Ascending aorta (tissue), 2 donors: ENCODE measurements around the gene UBE2K. TPM values are rescaled to one million over a fixed set of nuclear protein-coding genes. Genes with fewer than 3 reads are reported as not detected.

Experiments
- DNase-seq, 2 donors: peaks; one replicate each; pipeline ENCODE4 v3.0.0-alpha.2; 2019; ENCODE audit warnings: low spot score in 2 of 2
- H3K27ac ChIP-seq, 2 donors: fragments of 200-600 bp; sonication (generic); one replicate each; pipeline ENCODE4 v1.5.1; 2016 to 2017; ENCODE audit warnings: mild to moderate bottlenecking in 1 of 2
- H3K27me3 ChIP-seq: fragments of 200-600 bp; sonication (generic); one replicate; pipeline ENCODE4 v1.5.1; 2017
- H3K36me3 ChIP-seq, 2 donors: fragments of 200-600 bp; sonication (generic); one replicate each; pipeline ENCODE4 v1.5.1; 2016
- H3K4me1 ChIP-seq, 2 donors: fragments of 200-600 bp; sonication (generic); one replicate each; pipeline ENCODE4 v1.5.1; 2016 to 2017; ENCODE audit warnings: mild to moderate bottlenecking in 1 of 2
- H3K4me3 ChIP-seq, 2 donors: fragments of 200-600 bp; sonication (generic); one replicate each; pipeline ENCODE4 v1.5.1; 2016 to 2017; ENCODE audit warnings: mild to moderate bottlenecking in 1 of 2
- H3K9me3 ChIP-seq, 2 donors: fragments of 200-600 bp; sonication (generic); one replicate each; pipeline ENCODE4 v1.5.1; 2016
- intact Hi-C: fragments of 100-400 bp; cut with DNase I; formaldehyde crosslinking; loops from one replicate; pipeline ENCODE4 v1.15.1; 2023
- total RNA-seq: library from RNA; depleted of rRNA; stranded (reverse); fragments of >200 nt; gene quantifications from one replicate; pipeline ENCODE4 v1.1.0, GENCODE V29; 2016
- TF ChIP-seq, protein P1 (sequence below), 3 experiments: fragments of 200-600 bp in 2 of 3; fragments of 450-650 bp in 1 of 3; sonication (generic) in 2 of 3; IDR thresholded peaks; one replicate each; pipeline ENCODE4 v1.5.1; 2016 to 2019; ENCODE audit warnings: antibody characterized with exemption in 3 of 3, mild to moderate bottlenecking in 1 of 3, moderate library complexity in 1 of 3

Gene UBE2K
- total RNA-seq, 1 donor from 2014 or later: 9.7 TPM

DNA sequence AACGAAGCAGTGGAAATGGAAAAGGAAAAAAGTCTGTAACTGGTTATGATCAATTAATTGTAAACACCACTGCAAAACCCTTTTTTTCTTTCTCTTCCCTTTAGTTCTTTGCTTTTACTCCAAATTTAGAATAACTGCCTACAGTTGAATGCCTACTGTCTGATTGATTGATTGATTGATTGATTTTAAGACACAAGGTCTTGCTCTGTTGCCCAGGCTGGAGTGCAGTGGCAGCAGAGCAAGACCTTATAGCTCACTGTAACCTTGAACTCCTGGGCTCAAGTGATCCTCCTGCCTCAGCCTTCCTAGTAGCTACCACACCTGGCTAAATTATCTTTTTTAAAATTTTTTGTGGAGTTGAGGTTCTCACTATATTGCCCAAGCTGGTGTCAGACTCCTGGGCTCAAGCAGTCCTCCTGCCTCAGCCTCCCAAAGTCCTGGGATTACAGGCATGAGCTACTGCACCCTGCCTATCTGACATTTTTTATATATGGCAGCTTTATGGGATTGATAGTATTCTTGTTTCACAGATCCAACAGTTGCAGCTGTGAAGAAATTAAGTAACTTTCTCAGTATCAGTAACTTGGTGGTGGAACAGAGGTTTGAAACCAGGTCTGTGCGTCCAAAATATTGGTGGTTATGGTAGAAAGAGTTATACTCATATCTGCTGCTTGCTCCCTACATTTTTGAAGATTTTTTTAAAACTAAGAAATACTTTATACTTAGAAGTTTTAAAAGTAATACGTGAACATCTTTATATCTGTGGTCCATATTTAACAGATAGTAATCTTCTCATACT is 12.4 kb downstream of the UBE2K start:
- Histone ChIP-seq H3K9me3 (no peaks in the 10 kb centered on the region), H3K4me3 (no peak overlapping the region), H3K27ac (no peak overlapping the region), H3K27me3 (no peaks in the 10 kb centered on the region), H3K36me3 (no peaks in the 10 kb centered on the region), H3K4me1 (peaks cover 3 to 37% of the 10 kb centered on the region in 2 donors)
- intact Hi-C loops: no loop called here
- TF ChIP-seq, protein P1, sequence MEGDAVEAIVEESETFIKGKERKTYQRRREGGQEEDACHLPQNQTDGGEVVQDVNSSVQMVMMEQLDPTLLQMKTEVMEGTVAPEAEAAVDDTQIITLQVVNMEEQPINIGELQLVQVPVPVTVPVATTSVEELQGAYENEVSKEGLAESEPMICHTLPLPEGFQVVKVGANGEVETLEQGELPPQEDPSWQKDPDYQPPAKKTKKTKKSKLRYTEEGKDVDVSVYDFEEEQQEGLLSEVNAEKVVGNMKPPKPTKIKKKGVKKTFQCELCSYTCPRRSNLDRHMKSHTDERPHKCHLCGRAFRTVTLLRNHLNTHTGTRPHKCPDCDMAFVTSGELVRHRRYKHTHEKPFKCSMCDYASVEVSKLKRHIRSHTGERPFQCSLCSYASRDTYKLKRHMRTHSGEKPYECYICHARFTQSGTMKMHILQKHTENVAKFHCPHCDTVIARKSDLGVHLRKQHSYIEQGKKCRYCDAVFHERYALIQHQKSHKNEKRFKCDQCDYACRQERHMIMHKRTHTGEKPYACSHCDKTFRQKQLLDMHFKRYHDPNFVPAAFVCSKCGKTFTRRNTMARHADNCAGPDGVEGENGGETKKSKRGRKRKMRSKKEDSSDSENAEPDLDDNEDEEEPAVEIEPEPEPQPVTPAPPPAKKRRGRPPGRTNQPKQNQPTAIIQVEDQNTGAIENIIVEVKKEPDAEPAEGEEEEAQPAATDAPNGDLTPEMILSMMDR (IDR thresholded peaks at IDR 0.05): no peak
- DNase-seq: no peak

DNA sequence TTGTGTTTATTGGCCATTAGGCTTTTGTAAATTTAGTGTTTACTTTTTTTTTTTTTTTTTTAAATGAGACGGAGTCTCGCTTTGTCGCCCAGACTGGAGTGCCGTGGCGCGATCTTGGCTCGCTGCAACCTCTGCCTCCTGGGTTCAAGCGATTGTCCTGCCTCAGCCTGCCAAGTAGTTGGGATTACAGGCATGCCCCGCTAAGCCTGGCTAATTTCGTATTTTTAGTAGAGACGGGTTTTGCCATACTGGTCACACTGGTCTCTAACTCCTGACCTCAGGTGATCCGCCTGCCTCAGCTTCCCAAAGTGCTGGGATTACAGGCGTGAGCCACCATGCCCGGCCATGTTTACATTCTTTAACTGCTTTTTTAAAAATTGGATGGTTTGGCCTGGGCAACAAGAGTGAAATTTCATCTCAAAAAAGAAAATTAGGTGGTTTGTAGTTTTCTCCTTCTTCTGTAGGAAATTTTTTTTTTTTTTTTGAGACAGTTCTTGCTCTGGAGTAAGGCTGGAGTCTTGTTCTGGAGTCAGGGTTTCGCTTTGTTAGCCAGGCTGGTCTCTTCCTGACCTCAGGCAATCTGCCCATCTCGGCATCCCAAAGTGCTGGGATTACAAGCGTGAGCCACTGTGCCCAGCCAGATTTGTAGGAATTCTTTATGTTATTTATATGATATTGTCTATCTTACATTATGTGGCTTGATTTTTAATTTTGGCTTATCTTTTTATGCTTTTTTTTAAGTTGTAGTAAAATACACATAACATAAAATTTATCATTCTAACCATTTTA is 15.1 kb downstream of the UBE2K start:
- Histone ChIP-seq H3K4me3 (no peak overlapping the region), H3K27me3 (no peaks in the 10 kb centered on the region), H3K9me3 (no peaks in the 10 kb centered on the region), H3K4me1 (peaks cover 3 to 24% of the 10 kb centered on the region in 2 donors), H3K27ac (peak overlapping the region; percentile 10 to 38), H3K36me3 (no peaks in the 10 kb centered on the region)
- intact Hi-C loops: no loop called here
- DNase-seq: no peak
- TF ChIP-seq, protein P1 (IDR thresholded peaks at IDR 0.05): no peak

GRCh38 chr4:39713691-39714090 is 15.8 kb downstream of the UBE2K start:
- Histone ChIP-seq H3K27ac (peak overlapping the region; percentile 33 to 38), H3K36me3 (peaks cover 0 to 5% of the 10 kb centered on the region in 2 donors), H3K4me3 (no peak overlapping the region), H3K27me3 (no peaks in the 10 kb centered on the region), H3K9me3 (no peaks in the 10 kb centered on the region), H3K4me1 (peaks cover 3 to 24% of the 10 kb centered on the region in 2 donors)
- no peak for DNase-seq
- intact Hi-C loops: loop anchor here (1.0 kb wide), 1 partner anchor 15 kb away; the partner anchor contains the start of gene UBE2K
- TF ChIP-seq, protein P1 (IDR thresholded peaks at IDR 0.05): no peak

DNA sequence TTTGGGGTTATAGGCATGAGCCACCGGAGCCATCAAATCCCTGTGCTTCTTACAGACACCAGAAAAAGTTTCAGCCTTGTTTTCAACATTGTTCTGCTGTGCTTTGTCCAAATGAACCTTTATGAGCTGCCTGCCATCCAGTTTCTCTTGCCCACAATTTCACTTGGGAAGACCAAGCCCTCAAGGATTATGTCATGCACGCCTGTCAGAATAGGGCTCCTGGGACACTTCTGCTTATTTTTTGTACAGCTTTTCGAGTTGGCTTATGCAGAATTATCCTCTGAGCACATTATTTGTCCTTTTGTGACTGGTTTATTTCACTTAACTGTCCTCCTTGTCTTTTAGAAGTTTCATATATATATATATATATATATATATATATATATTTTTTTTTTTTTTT is 16.2 kb downstream of the UBE2K start:
- H3K27ac ChIP-seq: peak overlapping the region; percentile 11 to 33
- H3K36me3 ChIP-seq: peaks cover 0 to 5% of the 10 kb centered on the region in 2 donors
- H3K9me3 ChIP-seq: no peaks in the 10 kb centered on the region
- intact Hi-C loops: loop anchor here (1.0 kb wide), 1 partner anchor 16 kb away; the partner anchor contains the start of gene UBE2K
- TF ChIP-seq, protein P1 (IDR thresholded peaks at IDR 0.05): no peak
- no peaks in the 10 kb centered on the region for H3K27me3 ChIP-seq
- no peak overlapping the region for H3K4me3 ChIP-seq
- DNase-seq: no peak
- peaks cover 3 to 21% of the 10 kb centered on the region in 2 donors for H3K4me1 ChIP-seq

GRCh38 chr4:39715788-39716187 is 17.9 kb downstream of the UBE2K start:
- Histone ChIP-seq H3K9me3 (no peaks in the 10 kb centered on the region), H3K36me3 (peaks cover 0 to 5% of the 10 kb centered on the region in 2 donors), H3K27me3 (no peaks in the 10 kb centered on the region), H3K4me1 (peaks cover 3 to 21% of the 10 kb centered on the region in 2 donors), H3K4me3 (no peak overlapping the region), H3K27ac (no peak overlapping the region)
- DNase-seq: no peak
- intact Hi-C loops: no loop called here
- TF ChIP-seq, protein P1 (IDR thresholded peaks at IDR 0.05): no peak
